Hepatocyte (in vitro differentiated cells): ENCODE data around the gene NPAS4. TPM values are rescaled to one million over a fixed set of nuclear protein-coding genes. Genes with fewer than 3 reads are reported as not detected.

ENCODE experiments used
- DNase-seq: peaks from one replicate; pipeline ENCODE4 v3.0.0-alpha.2; 2016; ENCODE audit warnings: low spot score
- H2AFZ ChIP-seq: fragments of 200-600 bp; sonication (generic); 2 replicates; pipeline ENCODE4 v1.6.0; 2016; ENCODE audit warnings: antibody characterized with exemption, mild to moderate bottlenecking
- H3K27ac ChIP-seq: fragments of 200-600 bp; sonication (generic); 2 replicates; pipeline ENCODE4 v1.5.1; 2016; ENCODE audit warnings: mild to moderate bottlenecking
- H3K27me3 ChIP-seq: fragments of 200-600 bp; sonication (generic); 2 replicates; pipeline ENCODE4 v1.6.1; 2016
- H3K36me3 ChIP-seq: fragments of 200-600 bp; sonication (generic); replicated peaks from 2 replicates; pipeline ENCODE4 v1.5.1; 2016; ENCODE audit warnings: low read depth; ENCODE audit not compliant: insufficient read depth
- H3K4me1 ChIP-seq: fragments of 200-600 bp; sonication (generic); 2 replicates; pipeline ENCODE4 v1.5.1; 2016; ENCODE audit warnings: mild to moderate bottlenecking, moderate library complexity; ENCODE audit not compliant: insufficient read depth
- H3K4me2 ChIP-seq: fragments of 200-600 bp; sonication (generic); 2 replicates; pipeline ENCODE4 v1.6.0; 2016
- H3K4me3 ChIP-seq: fragments of 200-600 bp; sonication (generic); 2 replicates; pipeline ENCODE4 v1.5.1; 2016; ENCODE audit warnings: mild to moderate bottlenecking
- H3K79me2 ChIP-seq: fragments of 200-600 bp; sonication (generic); 2 replicates; pipeline ENCODE4 v1.6.0; 2017; ENCODE audit warnings: mild to moderate bottlenecking
- H3K9me2 ChIP-seq: fragments of 200-600 bp; sonication (generic); replicated peaks from 2 replicates; pipeline ENCODE4 v1.6.0; 2017; ENCODE audit warnings: mild to moderate bottlenecking; ENCODE audit not compliant: insufficient read depth
- H3K9me3 ChIP-seq: fragments of 200-600 bp; sonication (generic); 2 replicates; pipeline ENCODE4 v1.5.1; 2016; ENCODE audit warnings: low read depth, mild to moderate bottlenecking
- H4K20me1 ChIP-seq: fragments of 200-600 bp; sonication (generic); 2 replicates; pipeline ENCODE4 v1.6.0; 2016; ENCODE audit warnings: mild to moderate bottlenecking; ENCODE audit not compliant: insufficient read depth, poor library complexity, severe bottlenecking
- CTCF ChIP-seq: fragments of 200-600 bp; sonication (generic); IDR thresholded peaks from 2 replicates; pipeline ENCODE4 v1.5.1; 2016; ENCODE audit warnings: antibody characterized with exemption, mild to moderate bottlenecking; ENCODE audit not compliant: poor library complexity
- EZH2 ChIP-seq: fragments of 200-600 bp; sonication (generic); IDR thresholded peaks from 2 replicates; pipeline ENCODE4 v1.6.1; 2016; ENCODE audit warnings: antibody characterized with exemption, mild to moderate bottlenecking, borderline replicate concordance
- EZH2phosphoT487 ChIP-seq: fragments of 200-600 bp; sonication (generic); IDR thresholded peaks from one replicate; pipeline ENCODE4 v1.6.1; 2018; ENCODE audit warnings: antibody characterized with exemption, mild to moderate bottlenecking, low read depth, moderate library complexity; ENCODE audit not compliant: unreplicated experiment, severe bottlenecking
- WGBS: methylation state at CpG from one replicate; pipeline ENCODE4 v1.1.6; 2016; ENCODE audit warnings: low lambda C conversion rate; ENCODE audit errors: missing lambda C conversion rate; 5-methylcytosine and 5-hydroxymethylcytosine counted together
- polyA plus RNA-seq: library from polyadenylated mRNA; unstranded; fragments of >200 nt; fragmentation: Nextera tagmentation; extraction: Ambion mirVana; gene quantifications from 2 replicates; pipeline ENCODE4 v1.2.1, GENCODE V29; 2016
- total RNA-seq: library from RNA; depleted of rRNA; stranded (reverse); fragments of >200 nt; gene quantifications from 2 replicates; pipeline ENCODE4 v1.2.3, GENCODE V29; 2014

The NPAS4 gene
- total and polyA plus RNA-seq, 2 experiments from 2014 or later, result 0.31 TPM; not detected in 1

GRCh38 chr11:66469441-66469840 is 48.6 kb downstream of the NPAS4 start:
- Histone ChIP-seq H3K27ac (no peak overlapping the region), H3K4me2 (no peak overlapping the region), H3K27me3 (no peaks in the 10 kb centered on the region), H2AFZ (no peak overlapping the region), H3K36me3 (no peaks in the 10 kb centered on the region), H3K9me3 (no peaks in the 10 kb centered on the region), H3K9me2 (no peaks in the 10 kb centered on the region), H3K4me1 (peaks cover 12% of the 10 kb centered on the region), H3K4me3 (no peak overlapping the region), H4K20me1 (no peaks in the 10 kb centered on the region), H3K79me2 (peaks cover 2% of the 10 kb centered on the region)
- 86% methylated on average over 1 of the region's 1 CpG for WGBS
- no peak for DNase-seq
- TF ChIP-seq EZH2phosphoT487 (no peak), CTCF (no peak), EZH2 (no peak)

- no peak overlapping the region for H2AFZ ChIP-seq
- no peak overlapping the region for H3K4me2 ChIP-seq
- H4K20me1 ChIP-seq, result no peaks in the 10 kb centered on the region
- no peaks in the 10 kb centered on the region for H3K36me3 ChIP-seq
- no peak overlapping the region for H3K4me3 ChIP-seq
- no peaks in the 10 kb centered on the region for H3K27me3 ChIP-seq
- no peak overlapping the region for H3K27ac ChIP-seq
- H3K9me2 ChIP-seq, result no peaks in the 10 kb centered on the region
- DNase-seq, result no peak
- 79% methylated on average over 3 of the region's 3 CpGs for WGBS
- peaks cover 12% of the 10 kb centered on the region for H3K4me1 ChIP-seq
- TF ChIP-seq EZH2 (no peak), CTCF (no peak), EZH2phosphoT487 (no peak)
- peaks cover 2% of the 10 kb centered on the region for H3K79me2 ChIP-seq
- H3K9me3 ChIP-seq, result no peaks in the 10 kb centered on the region
These were observed 49.2 kb downstream of the NPAS4 start for GRCh38 chr11:66470015-66470414.

GRCh38 chr11:66471142-66471541 is 50.3 kb downstream of the NPAS4 start:
- DNase-seq, result no peak
- Histone ChIP-seq H3K36me3 (no peaks in the 10 kb centered on the region), H4K20me1 (no peaks in the 10 kb centered on the region), H3K79me2 (peaks cover 2% of the 10 kb centered on the region), H3K27me3 (no peaks in the 10 kb centered on the region), H3K4me1 (peaks cover 8% of the 10 kb centered on the region), H2AFZ (no peak overlapping the region), H3K9me3 (no peaks in the 10 kb centered on the region), H3K9me2 (no peaks in the 10 kb centered on the region), H3K4me3 (no peak overlapping the region), H3K27ac (no peak overlapping the region), H3K4me2 (no peak overlapping the region)
- 98% methylated on average over 15 of the region's 16 CpGs for WGBS
- TF ChIP-seq EZH2 (no peak), EZH2phosphoT487 (no peak), CTCF (no peak)

- H3K27me3 ChIP-seq, result no peaks in the 10 kb centered on the region
- 94% methylated on average over 9 of the region's 9 CpGs for WGBS
- DNase-seq, result no peak
- peaks cover 2% of the 10 kb centered on the region for H3K79me2 ChIP-seq
- TF ChIP-seq CTCF, result no peak
- no peak for TF ChIP-seq EZH2phosphoT487
- no peak for TF ChIP-seq EZH2
- H4K20me1 ChIP-seq, result no peaks in the 10 kb centered on the region
- H3K36me3 ChIP-seq, result no peaks in the 10 kb centered on the region
- H3K9me3 ChIP-seq, result no peaks in the 10 kb centered on the region
- peaks cover 8% of the 10 kb centered on the region for H3K4me1 ChIP-seq
- H3K9me2 ChIP-seq, result no peaks in the 10 kb centered on the region
- H2AFZ ChIP-seq, result no peak overlapping the region
- H3K4me2 ChIP-seq, result no peak overlapping the region
- no peak overlapping the region for H3K4me3 ChIP-seq
- H3K27ac ChIP-seq, result no peak overlapping the region
These were observed 51.2 kb downstream of the NPAS4 start for GRCh38 chr11:66472054-66472453.
